Renal cortex interstitium (tissue), 15 donors: ENCODE measurements around the gene SLC12A6. TPM values are rescaled to one million over a fixed set of nuclear protein-coding genes. Genes with fewer than 3 reads are reported as not detected.
"Not testable (repeated sequence)": the region's sequence is repeated elsewhere in the genome, so short reads cannot be mapped to it uniquely, and the experiment has no call there.

Experiments used
- DNase-seq, 11 donors: peaks; one replicate each; pipeline ENCODE4 v3.0.0-alpha.2; 2013; ENCODE audit warnings: low read depth in 9 of 11, low spot score in 4 of 11; ENCODE audit errors: extremely low read depth in 1 of 11
- long read RNA-seq, 16 experiments: transcript quantifications; one replicate each; lab custom pipeline, GENCODE V29; 2026
- polyA plus RNA-seq, 3 donors: library from polyadenylated mRNA; unstranded; fragments of 120-200 nt; gene quantifications; one replicate each; pipeline ENCODE4 v1.2.1, GENCODE V29; 2013; ENCODE audit not compliant: insufficient read length in 3 of 3

The SLC12A6 gene
- polyA plus RNA-seq = 10 to 100 TPM; 21.0 to 32.7 (median 25.1) TPM
- long read RNA-seq, donor 1, partial matches to known transcripts = 0 of 2 reads
- long read RNA-seq, donor 1, other reads (novel, unspliced or antisense) = 0 of 2 reads
- long read RNA-seq, donor 2 = 0 reads
- long read RNA-seq, donor 3, full-length matches to known transcripts = 1 of 1 reads
- long read RNA-seq, donor 3, partial matches to known transcripts = 0 of 1 reads
- long read RNA-seq, donor 3, other reads (novel, unspliced or antisense) = 0 of 1 reads
- long read RNA-seq, donor 4, partial matches to known transcripts = 0 of 2 reads
- long read RNA-seq, donor 4, other reads (novel, unspliced or antisense) = 0 of 2 reads
- long read RNA-seq, donor 5 = 0 reads
- long read RNA-seq, donor 6 = 0 reads
- long read RNA-seq, donor 7 = 0 reads
- long read RNA-seq, donor 8 = 0 reads
- long read RNA-seq, donor 9 = 0 reads
- long read RNA-seq, donor 10 = 0 reads
- long read RNA-seq, donor 11 = 0 reads
- long read RNA-seq, donor 12, partial matches to known transcripts = 135 of 235 reads
- long read RNA-seq, donor 12, other reads (novel, unspliced or antisense) = 100 of 235 reads
- long read RNA-seq, donor 13 = 0 reads
- long read RNA-seq, donor 14 = 0 reads
- long read RNA-seq, donor 15, full-length matches to known transcripts = 1 of 1 reads
- long read RNA-seq, donor 15, partial matches to known transcripts = 0 of 1 reads
- long read RNA-seq, donor 15, other reads (novel, unspliced or antisense) = 0 of 1 reads
- long read RNA-seq, donor 16, full-length matches to known transcripts = 2 of 517 reads
- long read RNA-seq, donor 16, partial matches to known transcripts = 213 of 517 reads
- long read RNA-seq, donor 16, other reads (novel, unspliced or antisense) = 302 of 517 reads

- DNase-seq = peak; percentile 62 to 86 (median 77)
Observed at GRCh38 chr15:34337557-34338306, at the start of gene SLC12A6. Gene SLC12A6 (minus strand): TSS chr15:34337781. CDS start chr15:34336680, 1,101 bp downstream.

GRCh38 chr15:34381829-34382521, 44.4 kb upstream of the SLC12A6 start:
- DNase-seq = not testable (repeated sequence)

- DNase-seq = not testable (repeated sequence)
Observed at GRCh38 chr15:34380491-34380890, 42.9 kb upstream of the SLC12A6 start.

GRCh38 chr15:34376856-34377255, 39.3 kb upstream of the SLC12A6 start:
- no peak for DNase-seq

- not testable (repeated sequence) for DNase-seq
Observed at GRCh38 chr15:34375541-34375940, 38.0 kb upstream of the SLC12A6 start.

GRCh38 chr15:34374816-34375215, 37.2 kb upstream of the SLC12A6 start:
- DNase-seq = no peak

GRCh38 chr15:34373951-34374350, 36.4 kb upstream of the SLC12A6 start:
- DNase-seq = no peak

GRCh38 chr15:34370643-34371042, 33.1 kb upstream of the SLC12A6 start:
- no peak for DNase-seq

GRCh38 chr15:34370129-34370528, 32.5 kb upstream of the SLC12A6 start:
- no peak for DNase-seq

- peak; percentile 70 to 86 (median 80) for DNase-seq
Observed at GRCh38 chr15:34367101-34368081, 29.8 kb upstream of the SLC12A6 start, which contains the start of gene LPCAT4. Gene LPCAT4 (minus strand): TSS chr15:34367196. CDS start chr15:34367100, 96 bp downstream.

- peak in 9 of 11 donors; percentile 21 to 60 (median 51) for DNase-seq
Observed at GRCh38 chr15:34366271-34367065, 28.9 kb upstream of the SLC12A6 start.

- no peak for DNase-seq
Observed at GRCh38 chr15:34365836-34366235, 28.3 kb upstream of the SLC12A6 start.

GRCh38 chr15:34365091-34365825, 27.7 kb upstream of the SLC12A6 start:
- DNase-seq = no peak

- DNase-seq = no peak
Observed at GRCh38 chr15:34364041-34364440, 26.5 kb upstream of the SLC12A6 start.

GRCh38 chr15:34362047-34362773, 24.6 kb upstream of the SLC12A6 start:
- DNase-seq = no peak
